Fibroblast of peridontal ligament (primary cell): ENCODE data around the gene WIPI1.
"Not testable (repeated sequence)": the region's sequence is repeated elsewhere in the genome, so short reads cannot be mapped to it uniquely, and the experiment has no call there.

Experiments
- DNase-seq: peaks from one replicate; pipeline ENCODE4 v3.0.0-alpha.2; 2010; ENCODE audit errors: extremely low read depth

WIPI1 gene, protein sequence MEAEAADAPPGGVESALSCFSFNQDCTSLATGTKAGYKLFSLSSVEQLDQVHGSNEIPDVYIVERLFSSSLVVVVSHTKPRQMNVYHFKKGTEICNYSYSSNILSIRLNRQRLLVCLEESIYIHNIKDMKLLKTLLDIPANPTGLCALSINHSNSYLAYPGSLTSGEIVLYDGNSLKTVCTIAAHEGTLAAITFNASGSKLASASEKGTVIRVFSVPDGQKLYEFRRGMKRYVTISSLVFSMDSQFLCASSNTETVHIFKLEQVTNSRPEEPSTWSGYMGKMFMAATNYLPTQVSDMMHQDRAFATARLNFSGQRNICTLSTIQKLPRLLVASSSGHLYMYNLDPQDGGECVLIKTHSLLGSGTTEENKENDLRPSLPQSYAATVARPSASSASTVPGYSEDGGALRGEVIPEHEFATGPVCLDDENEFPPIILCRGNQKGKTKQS

DNA sequence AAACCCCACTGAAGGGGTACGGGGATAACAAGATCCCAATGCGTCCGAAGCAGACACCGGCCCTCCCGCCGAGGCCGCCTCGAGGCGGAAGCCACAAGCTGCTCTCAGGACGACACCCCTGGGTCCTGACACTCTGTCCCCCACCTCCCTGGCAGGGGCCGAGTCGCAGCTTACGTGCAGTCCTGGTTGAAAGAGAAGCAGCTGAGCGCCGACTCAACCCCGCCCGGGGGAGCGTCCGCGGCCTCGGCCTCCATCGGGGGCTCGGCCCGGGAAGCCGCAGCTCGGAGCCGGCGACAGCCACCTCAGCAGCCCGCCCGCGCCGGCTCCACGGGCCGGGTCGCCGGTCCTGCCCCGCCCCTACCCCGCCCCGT is at the start of gene WIPI1:
WIPI1 (minus strand) TSS at position 329 of the 371 bp plus-strand sequence; CDS start at position 254, 75 bp downstream.
- no peak for DNase-seq

DNA sequence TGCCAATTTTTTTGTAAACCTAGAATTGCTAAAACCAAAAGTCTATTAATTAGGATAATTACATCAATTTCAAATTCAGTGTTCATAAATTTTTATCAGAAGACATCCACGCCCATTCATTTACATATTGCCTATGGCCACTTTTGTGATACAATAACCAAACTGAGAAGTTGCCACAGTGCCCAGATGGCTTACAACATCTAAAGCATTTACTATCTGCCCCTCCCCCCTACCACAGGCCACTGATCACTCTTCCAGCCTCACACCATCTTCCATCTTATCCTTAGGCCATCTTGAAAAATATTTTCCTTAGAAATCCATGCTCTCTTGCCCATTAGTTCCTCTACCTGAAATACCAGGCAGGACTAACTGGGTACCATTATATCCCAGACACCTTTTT is 48.7 kb upstream of the WIPI1 start:
- no peak for DNase-seq

DNA sequence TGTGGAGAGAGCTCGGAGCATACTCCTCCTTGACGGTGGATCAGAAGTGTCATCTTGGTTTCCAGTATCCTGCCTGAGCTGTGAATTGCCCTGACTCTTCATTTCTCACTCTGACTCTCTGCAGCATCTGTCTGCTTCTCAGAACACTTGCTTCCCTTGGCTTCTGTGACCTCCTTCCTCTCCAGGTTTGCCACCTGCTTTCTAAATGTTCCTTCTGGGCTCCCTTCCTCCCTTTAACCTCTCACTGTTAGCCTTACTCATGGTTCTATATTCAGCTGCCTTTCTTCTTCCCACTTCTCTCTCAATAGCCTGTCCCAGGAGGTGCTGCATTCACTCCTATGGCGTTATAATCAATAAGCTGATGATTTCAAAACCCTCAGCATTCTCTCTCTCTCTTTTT is 43.8 kb upstream of the WIPI1 start:
- DNase-seq, result no peak

DNA sequence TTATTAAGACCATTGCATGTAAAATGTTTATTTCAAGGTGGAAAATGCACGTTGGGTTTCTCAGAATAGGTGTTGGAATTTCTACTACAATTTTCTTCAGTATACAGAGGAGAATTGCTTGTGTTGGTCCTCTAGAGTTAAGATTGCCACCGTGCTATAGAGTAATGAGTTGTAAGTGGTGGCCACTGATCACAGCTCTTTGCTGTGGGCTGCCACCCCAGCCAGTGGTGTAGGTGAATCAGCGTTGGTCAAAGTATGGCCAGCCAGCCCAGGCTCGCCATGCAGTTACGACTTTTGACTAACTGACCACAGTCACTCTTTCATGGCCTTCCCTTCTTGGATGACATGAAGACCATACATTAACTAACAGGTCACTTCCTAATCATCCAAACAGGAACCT is 42.3 kb upstream of the WIPI1 start:
- DNase-seq, result no peak

DNA sequence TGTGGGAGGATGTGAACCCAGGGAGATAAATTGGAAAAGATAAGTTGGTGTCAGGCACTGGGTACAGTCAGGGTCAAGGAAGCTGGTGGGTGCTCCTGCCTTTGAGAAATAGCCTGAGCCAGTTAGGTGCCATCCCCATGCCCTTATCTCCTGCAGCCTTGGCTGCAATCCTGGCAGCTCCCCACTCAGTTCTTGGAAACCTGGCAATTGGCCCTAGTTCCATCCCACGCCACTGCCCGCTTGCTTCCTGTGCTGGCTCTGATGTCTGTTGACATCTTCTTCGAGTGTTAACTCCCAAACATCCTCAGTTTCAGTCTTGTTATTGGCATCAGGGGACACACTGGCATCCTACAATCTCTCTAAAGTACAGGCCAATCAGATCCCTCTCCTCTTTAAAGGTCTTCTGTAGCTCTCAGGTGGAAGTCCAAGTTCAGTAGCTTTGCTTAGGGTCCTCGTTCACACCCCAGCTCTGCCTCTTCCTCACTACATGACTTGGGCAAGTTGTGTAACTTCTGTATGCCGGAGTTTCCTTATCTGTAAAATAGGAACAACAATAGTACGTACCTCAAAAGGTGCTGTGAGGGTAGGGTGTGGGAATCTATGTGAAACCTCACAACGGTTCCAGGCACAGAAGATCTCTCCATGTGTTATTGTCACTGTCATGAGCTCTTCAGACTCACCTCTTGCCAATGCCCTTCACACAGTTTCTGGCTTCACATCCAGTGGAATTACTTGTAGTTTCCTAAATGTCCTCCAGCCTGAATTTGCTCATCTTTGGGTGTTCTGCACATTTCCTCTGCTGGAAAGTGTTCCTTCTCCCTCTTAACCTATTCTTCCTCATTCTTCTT is 41.4 kb upstream of the WIPI1 start:
- no peak for DNase-seq

DNA sequence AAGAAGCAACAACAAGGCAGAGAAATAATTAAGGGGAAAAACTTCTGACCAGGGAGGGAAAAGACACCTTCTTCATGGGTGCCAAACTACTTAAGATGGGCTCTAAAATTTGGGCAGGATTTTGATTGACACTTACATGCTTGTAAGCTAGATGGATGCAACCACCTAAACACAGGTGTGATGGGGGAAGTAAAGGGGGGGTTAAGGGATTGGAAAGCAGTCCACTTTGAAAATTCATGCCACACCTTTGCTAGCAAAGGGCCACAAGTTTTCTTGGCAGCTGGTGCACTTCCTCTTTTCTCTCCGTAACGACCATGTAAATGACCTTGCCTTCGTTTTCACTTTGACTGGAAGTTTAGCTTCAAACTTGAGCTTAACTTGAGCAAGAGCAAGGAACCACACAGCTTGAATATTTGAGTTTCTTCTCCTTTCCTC is 40.6 kb upstream of the WIPI1 start:
- DNase-seq, result no peak

DNA sequence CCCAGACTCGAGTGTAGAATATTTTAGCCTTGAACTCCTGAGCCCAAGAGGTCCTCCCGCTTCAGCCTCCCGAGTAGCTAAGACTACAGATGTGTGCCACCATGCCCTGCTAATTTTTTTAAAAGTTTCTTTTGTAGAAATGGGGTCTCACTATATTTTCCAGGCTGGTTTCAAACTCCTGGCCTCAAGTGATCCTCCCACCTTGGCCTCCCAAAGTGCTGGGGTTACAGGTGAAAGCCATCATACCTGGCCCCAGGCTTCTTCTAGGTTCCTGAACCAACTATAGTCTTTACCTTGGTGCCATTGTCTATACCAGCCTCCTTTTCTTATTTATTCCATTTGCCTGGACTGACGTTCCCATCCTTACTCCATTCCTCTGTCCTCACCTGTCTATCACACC is 37.8 kb upstream of the WIPI1 start:
- no peak for DNase-seq

DNA sequence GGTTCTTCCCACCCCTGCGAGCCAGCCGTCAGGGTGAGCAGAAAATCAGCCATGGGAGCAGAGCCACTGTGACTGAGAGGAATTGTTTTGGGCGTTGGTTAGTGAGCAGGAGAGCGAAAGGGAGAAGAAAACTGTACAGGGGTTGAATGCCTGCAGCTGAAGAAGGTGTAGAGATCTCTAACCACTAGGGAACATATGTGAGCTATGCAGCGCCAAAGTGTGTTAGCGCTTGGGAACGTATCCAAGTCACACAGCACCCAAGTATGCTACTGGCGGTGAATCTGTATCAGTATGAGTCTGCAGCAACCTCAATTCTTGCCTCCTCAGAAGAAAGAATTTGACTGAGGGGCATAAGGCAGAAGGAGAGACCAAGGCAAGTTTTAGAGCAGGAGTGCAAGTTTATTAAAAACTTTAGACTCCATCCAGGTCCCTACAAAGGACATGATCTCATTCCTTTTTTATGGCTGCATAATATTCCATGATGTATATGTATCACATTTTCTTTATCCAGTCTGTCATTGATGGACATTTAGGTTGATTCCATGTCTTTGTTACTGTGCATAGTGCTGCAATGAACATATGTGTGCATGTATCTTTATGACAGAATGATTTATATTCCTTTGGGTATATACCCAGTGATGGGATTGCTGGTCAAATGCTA is 35.2 kb upstream of the WIPI1 start:
- DNase-seq, result not testable (repeated sequence)

DNA sequence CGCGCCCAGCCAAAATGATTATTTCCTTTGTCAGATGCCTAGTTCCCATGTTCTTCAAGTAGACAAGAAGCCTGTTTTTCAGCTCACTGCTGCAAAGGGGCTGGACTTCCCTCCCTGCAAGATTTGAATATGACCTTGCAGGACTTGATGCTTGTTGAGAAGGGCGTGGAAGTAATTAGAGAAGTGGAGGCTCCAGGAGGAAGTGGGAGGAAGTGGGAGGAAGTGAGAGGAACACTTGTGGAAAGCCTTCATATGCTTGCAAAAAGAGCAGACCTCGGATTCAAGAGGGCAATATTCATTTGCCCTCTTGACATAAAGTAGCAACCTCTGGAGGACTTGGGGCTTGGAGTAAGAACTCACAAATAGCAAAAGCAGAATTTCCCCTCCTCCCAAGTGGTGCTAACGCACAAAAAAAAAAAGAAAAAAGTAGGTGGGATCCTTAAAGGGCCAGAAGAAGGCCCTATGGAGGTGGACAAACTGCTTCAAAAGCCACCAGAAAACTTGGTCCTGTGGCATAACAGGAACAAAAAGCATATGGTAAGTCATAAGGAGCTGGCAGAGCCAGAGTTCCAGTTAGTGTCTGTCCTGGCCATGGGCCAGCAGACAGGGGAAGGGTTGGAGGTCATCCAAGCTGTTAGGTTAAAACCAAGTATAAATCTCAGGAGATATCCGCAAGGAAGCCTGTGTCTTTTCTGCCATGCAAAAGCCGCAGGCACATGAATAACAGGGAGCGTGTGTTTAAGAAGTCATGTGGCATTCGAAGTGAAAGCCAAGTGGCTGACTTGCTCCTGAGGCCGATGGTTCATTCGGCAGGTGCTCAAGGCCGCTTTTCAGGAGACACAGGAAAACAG is 34.3 kb upstream of the WIPI1 start:
- DNase-seq, result no peak

DNA sequence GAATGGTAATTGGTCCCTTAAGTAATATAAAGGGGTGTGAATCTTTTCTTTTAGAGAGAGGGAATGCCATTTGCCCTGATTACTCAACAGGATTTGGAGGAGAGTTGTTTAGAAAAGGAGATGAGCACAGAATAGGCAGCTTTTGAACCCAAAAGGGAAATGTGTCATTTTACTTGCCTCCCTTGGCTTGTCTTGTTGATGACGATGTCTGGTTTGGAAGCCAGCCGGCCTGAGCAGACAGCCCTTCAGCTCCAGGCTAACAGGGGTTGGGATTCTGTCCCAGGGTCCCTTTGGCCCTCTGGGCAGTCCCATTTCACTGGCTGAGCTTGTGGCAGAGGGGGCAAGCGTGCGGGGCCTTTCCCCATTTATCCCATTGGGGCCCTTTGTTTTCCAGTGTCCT is 32.6 kb upstream of the WIPI1 start:
- DNase-seq, result no peak

DNA sequence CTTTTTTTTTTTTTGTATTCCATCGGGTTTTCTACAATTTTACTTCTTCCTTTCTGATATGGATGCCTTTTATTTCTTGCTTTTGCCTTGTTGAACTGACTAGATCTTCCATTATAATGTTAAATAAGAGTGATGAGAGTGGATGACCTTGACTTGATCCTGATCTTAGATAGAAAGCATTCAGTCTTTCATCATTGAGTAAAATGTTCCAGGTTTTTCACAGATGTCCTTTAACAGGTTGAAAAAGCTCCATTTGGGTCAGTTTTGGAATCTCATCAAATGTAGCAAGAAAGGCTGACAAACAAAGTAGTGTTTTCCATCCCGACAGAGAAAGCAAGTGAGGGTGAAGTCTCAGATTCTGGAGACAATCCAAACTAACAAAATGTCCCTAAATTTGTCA is 27.2 kb upstream of the WIPI1 start:
- DNase-seq, result no peak

DNA sequence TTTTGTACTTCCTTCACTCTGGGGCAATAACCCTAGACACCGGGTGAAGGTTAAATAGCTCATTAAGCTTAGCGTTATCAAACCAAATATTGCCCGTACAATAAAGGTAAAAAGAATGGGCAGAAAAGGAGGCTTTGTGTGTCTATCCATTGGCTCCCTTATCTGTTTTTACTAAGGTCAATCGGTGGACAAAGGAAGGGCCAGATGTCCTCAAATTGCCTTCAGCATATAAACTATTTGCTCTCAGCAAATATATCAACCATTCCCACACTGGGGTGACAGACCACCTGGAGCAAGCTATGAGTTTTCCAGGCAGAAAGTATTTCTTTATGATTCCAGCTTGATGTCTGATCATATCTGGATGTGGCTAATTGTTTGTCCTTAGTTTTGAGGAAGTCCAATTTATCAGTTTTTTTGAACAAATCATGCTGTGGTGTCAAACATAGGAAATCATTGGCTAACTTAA is 25.3 kb upstream of the WIPI1 start:
- no peak for DNase-seq

DNA sequence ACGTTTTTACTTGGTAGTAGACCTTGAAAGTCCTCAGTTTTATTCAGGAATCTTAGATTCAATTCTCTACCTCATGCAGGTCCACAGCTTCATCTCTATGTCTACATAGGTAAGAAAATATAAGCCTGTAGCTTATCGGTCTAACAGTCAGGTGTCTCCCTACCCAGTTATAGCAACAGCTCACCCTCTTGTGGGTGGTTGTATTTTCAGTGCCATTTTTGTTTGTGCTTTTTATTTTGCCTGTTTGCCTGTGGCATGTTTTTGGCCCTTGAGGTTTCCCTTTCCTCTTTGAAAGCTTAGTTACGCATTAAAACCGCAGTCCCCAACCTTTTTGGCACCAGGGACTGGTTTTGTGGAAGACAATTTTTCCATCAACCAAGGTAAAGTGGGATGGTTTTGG is 23.6 kb upstream of the WIPI1 start:
- DNase-seq, result no peak

DNA sequence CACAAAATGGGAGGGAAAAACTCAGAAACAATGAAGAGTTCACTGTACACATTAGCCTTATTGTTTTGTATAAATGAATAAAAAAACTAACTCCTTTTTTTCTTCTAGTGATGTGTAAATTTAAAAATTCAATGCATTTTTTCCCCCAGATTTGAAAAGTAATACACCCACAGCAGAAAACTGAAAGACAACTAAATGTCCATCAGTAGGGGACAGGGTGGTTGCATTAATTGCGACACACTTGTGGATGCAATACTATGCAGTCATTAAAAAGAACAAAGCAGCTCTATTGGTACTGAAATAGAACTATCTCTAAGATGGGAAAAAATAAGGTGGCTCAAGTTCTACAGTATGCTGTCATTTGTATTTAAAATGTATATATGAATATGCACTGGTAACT is 13.7 kb upstream of the WIPI1 start:
- DNase-seq, result no peak

DNA sequence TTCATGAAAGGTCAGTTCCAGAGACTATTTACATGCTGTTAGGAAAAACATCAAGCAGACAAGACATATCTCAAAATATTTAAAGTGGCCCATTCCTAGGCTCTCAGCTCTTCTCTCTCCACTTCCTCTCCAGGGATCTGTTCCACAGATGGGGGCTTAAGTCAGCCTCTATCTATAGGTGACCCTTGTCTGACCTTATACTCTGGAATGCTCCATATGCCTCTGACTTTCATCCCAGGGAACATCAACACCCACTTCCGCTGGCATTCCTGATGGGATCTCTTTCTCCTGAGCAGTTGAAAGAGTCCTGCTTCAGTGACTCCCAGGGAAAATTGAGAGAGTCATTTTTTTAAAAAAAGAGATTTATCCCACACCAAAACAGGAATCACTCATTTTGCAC is 11.5 kb upstream of the WIPI1 start:
- DNase-seq, result no peak

DNA sequence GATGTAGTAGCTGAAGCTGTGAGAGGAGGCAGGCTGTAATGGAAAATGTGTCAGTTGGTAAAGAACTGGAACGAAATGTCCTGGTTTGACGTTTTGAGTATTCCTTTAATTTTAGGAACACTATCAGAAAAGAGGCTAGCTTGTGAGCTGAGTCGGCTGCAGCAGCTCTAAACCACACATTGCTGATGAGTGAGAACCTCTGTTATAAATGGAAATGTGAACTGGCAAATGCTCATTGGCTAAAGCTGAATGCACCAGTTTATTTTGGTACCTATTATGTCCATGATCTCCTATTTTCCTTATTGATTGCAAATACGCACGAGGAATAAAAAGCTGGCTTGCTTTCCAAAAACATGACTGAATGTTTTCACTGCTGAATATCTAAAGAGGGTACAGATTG is 11.0 kb upstream of the WIPI1 start:
- peak; percentile 65 for DNase-seq

DNA sequence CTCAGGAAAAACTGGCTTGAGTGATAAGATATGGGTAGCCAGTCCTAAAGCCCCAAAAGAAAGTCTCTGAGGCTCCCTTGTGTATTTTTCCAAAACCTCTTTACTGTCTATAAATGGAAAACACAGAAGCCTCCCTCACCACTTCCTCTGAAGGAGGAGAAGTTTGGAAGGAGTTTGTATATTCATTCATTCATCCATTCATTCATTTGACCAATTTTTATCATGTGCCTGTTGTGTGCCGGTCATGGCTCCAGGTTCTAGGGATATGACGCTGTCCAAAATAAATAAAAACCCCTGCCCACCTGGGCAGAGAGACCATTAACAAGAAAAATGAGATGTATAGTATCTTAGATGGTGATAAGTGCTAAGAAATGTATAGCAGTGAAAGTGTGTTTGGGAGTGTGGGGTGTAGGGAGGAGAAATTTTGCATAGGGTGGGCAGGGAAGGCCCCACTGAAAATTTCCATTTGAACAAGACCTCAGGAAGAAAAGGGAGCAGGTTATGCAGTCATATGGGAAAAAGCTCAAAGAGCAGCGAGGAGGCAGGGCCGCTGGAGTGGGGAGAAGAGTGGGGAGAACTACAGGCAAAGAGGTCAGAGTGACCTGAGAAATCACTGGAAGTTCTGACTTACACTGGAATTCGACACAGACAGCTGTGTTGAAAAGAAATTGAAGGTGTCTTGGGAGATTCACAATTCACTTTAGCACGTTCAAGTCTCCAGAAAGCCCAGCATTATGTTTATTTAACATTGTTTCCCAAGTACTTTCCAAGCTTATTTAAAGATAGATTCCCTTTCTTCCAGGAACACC is 6.1 kb upstream of the WIPI1 start:
- DNase-seq, result no peak

DNA sequence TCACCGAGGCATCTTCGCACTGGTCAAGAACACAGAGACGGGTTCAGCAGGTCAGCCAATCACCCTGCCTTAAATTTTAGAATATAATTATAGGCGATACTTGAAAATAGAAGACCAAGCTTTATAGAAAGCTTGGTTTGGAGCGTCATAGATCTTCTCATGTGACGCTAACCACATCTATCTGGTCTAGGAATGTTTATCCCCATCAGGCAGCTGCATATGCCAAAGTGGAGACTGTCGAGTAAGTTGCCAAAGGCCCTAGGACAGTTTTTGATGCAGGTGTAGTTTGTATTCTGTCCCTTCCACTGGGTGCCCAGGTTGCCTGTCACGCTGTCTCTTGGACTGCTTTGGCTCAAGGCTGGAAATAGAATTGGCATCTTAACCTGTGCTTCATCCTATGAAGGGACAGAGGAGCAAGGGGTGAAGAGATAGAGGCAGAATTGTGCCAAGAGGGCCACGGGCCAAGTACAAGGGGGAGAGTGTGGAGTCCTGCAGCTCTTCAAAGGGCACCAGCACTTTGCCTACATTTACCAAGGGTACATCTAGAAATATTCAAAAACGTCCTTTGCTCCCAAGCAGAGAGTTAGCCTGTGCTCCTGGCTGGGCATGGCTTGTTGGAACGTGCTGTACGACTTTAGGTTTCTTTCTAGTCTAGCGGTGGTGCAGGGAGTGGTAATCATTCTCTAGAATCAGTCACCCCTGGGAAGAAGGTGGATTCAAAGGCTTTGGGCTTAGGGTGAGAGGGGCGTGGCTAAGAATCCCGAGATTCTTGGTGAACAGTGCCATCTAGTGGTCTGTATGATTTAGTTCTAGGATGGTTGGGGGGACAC is 5.3 kb upstream of the WIPI1 start:
- DNase-seq, result peak; percentile 89

DNA sequence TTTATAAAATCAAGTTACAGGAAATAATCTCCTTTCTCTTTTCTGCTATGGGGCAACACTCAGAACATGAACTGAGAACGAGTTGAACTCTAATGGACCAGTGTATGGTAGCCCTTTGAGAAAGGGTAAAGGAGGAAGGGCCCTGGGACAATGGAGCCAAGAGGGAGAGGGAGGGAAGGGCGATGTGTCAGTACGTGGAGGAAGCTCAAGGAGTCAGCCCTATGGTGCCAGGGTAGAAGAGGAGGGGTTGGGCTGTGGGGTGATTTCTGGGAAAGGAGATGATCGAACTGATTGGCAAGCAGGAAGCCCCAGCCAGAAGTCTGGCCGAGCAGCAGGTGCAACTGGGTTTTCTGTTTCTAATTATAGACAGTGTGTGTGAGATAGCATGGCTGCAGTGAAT is 4.3 kb upstream of the WIPI1 start:
- DNase-seq, result no peak

DNA sequence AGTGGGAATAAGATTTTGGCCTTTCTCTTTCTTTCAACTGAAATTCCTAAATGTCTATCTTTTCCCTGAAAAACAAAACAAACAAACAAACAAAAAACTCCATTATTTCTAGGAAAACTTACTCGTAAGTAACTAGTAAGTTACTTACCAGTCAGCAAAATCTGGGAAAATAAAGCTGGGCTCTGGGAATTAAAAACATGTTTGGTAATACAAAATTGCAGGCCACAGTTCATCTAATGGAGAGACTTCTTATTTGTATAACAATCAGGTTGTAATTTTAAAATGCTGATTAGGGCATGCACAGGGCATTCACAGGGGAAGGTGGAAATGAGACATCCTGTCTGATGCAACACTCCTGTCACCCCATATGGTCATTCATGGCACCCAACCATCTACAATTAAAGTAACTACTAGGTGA is 3.8 kb upstream of the WIPI1 start:
- DNase-seq, result no peak
